Stimulated activated memory B cell treated with anti-CD40 and anti-IgM and Interleukin-4, amounts not matched to agents 10 μg/mL and 1 μg/mL and 100 μg/mL, for 72 hours (primary cell): ENCODE measurements around the gene RBM44.
A peak's percentile ranks its signal among the peaks of the same experiment; 100 is the strongest.
"Not testable (repeated sequence)": the region's sequence is repeated elsewhere in the genome, so short reads cannot be mapped to it uniquely, and the experiment has no call there.

ENCODE experiments used
- ATAC-seq: fragments of 150-1000 bp; cut with Tn5 transposase; 2 replicates; pipeline ENCODE4 v1.10.0; 2021
- H3K27ac Mint-ChIP-seq: one replicate; pipeline ENCODE4 v1.8.0; 2022; ENCODE audit warnings: mild to moderate bottlenecking, mixed read lengths
- H3K27me3 Mint-ChIP-seq: one replicate; pipeline ENCODE4 v1.8.0; 2022; ENCODE audit warnings: mixed read lengths
- H3K36me3 Mint-ChIP-seq: one replicate; pipeline ENCODE4 v1.8.0; 2022; ENCODE audit warnings: mixed read lengths
- H3K4me1 Mint-ChIP-seq: one replicate; pipeline ENCODE4 v1.8.0; 2022; ENCODE audit warnings: mixed read lengths
- H3K4me3 Mint-ChIP-seq: one replicate; pipeline ENCODE4 v1.8.0; 2022; ENCODE audit warnings: mild to moderate bottlenecking, moderate library complexity, mixed read lengths
- H3K9me3 Mint-ChIP-seq: one replicate; pipeline ENCODE4 v1.8.0; 2022; ENCODE audit warnings: mixed read lengths

The RBM44 gene

DNA sequence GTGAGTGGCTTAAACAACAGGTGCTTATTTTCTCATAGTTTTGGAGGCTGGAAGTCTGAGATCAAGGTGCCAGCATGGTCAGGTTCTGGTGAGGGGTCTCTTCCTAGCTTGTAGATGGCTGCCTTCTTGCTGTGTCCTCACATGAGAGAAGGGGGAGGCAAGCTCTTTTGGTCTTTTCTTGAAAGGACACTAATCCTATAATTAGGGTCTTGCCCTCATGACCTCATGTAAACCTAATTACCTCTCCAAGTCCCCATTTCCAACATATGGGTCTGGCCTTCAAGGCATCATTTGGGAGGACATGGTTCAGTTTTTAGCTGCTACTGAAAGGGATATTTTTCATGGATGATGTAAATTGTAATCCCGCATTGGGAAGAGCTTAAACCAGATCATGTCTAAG, 18.0 kb downstream of the RBM44 start:
- no peaks in the 10 kb centered on the region for H3K9me3 Mint-ChIP-seq
- H3K4me1 Mint-ChIP-seq, result peaks cover 5% of the 10 kb centered on the region
- no peaks in the 10 kb centered on the region for H3K27me3 Mint-ChIP-seq
- no peak for ATAC-seq
- no peaks in the 10 kb centered on the region for H3K36me3 Mint-ChIP-seq
- no peak overlapping the region for H3K4me3 Mint-ChIP-seq
- no peak overlapping the region for H3K27ac Mint-ChIP-seq

DNA sequence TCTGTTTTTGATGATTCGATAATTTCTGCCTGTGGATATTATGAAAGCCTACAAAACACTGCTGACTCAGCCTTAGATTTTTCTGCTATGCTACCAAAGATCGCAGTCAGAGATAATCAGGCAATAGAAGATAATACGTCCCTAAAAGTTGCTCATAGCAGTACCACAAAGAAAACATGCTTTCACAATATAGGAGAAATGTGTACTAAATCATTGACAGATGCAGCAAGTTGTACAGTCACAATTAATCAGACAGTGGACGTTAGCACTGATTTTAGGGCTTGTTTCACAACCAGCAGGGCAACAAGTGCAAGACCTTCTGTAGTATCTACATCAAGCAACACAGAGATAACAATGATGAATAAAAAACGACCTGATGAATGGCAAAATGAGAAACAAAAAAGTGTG, 19.5 kb downstream of the RBM44 start:
- Mint-ChIP-seq H3K27ac (no peak overlapping the region), H3K4me3 (no peak overlapping the region), H3K27me3 (no peaks in the 10 kb centered on the region), H3K4me1 (peaks cover 5% of the 10 kb centered on the region), H3K36me3 (no peaks in the 10 kb centered on the region), H3K9me3 (no peaks in the 10 kb centered on the region)
- ATAC-seq, result no peak

DNA sequence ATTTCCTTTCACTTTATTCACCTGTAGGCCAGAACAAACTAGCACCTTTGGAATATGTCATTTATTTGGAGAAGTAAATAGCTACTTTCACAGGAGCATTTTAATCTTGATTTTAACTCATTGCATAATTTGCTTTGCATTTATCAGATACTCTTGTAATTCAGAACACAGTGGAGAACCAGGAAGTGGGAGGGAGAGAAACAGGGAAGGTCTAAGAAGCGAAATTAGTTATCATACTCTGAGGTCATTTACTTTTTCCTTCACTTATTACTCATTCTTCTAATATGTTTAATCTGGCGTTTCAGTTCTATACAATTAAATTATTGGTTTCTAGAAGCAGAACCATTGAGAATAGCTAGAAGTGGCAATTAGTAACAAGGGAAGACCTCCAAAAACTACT, 20.7 kb downstream of the RBM44 start:
- no peak for ATAC-seq
- H3K27me3 Mint-ChIP-seq, result no peaks in the 10 kb centered on the region
- no peak overlapping the region for H3K4me3 Mint-ChIP-seq
- no peaks in the 10 kb centered on the region for H3K36me3 Mint-ChIP-seq
- H3K4me1 Mint-ChIP-seq, result peaks cover 5% of the 10 kb centered on the region
- H3K27ac Mint-ChIP-seq, result no peak overlapping the region
- no peaks in the 10 kb centered on the region for H3K9me3 Mint-ChIP-seq

DNA sequence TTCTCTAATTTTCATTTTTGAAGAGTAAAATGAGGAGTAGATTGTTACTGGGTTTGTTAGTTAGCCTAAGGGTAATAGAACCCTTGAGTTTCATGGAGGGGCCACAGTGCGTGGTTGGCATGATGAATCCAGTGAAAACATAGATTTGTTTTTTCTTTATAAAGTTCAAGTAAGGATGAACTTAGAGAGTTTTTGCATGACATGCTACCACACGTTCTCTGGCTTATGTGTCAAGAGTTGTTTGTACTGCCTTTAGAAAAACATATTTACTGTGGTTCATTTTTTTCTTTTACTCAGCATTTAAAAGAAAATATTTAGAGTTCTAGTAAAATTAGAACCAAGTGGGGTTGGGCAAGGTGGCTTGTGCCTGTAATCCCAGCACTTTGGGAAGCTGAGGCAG, 21.8 kb downstream of the RBM44 start:
- no peak overlapping the region for H3K4me3 Mint-ChIP-seq

DNA sequence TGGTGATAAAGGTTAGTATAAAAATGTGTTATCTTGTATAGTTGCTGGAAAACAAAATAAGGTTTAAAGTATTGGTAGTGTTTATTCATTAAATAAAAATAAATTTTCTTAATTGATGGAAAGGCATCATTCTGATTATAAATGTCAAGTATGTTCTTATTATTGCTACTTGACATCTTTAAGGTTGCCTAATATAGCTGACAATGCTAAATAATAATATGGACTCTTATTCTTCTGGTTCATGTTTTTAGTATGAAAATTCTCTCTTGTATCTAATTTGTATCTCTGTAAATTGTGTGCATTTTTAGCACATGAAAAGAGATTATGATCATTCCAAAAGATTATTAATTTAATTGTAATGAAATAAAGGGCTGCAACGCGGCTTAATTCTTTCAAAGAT, 25.0 kb downstream of the RBM44 start:
- Mint-ChIP-seq H3K9me3 (no peaks in the 10 kb centered on the region), H3K36me3 (no peaks in the 10 kb centered on the region), H3K4me3 (no peak overlapping the region), H3K27ac (no peak overlapping the region), H3K4me1 (no peaks in the 10 kb centered on the region), H3K27me3 (no peaks in the 10 kb centered on the region)
- ATAC-seq, result no peak

More for the DNA sequence above, 21.8 kb downstream of the RBM44 start:
- H3K9me3 Mint-ChIP-seq, result no peaks in the 10 kb centered on the region
- no peaks in the 10 kb centered on the region for H3K36me3 Mint-ChIP-seq
- H3K4me1 Mint-ChIP-seq, result peaks cover 5% of the 10 kb centered on the region
- H3K27ac Mint-ChIP-seq, result no peak overlapping the region
- H3K27me3 Mint-ChIP-seq, result no peaks in the 10 kb centered on the region
- no peak for ATAC-seq

DNA sequence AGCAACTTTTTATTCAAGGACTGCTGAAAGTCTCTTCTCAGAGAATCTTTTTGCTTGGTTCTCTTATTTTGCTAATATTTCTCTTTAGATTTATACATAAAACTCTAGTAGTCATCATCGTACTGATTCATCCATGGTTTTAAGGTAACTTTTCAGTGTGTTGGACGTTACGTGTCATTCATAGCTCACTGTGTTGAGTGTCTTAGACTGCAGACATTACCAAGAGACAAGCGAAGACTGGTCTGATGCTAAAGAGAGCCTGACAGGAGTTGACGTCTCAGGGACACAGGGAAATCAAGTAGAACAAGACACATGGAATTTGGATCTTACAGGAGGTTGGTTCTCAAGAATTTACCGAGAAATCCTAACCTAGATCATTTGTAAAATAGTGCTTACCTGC, 25.5 kb downstream of the RBM44 start:
- Mint-ChIP-seq H3K36me3 (no peaks in the 10 kb centered on the region), H3K27ac (no peak overlapping the region), H3K4me1 (no peaks in the 10 kb centered on the region), H3K9me3 (no peaks in the 10 kb centered on the region), H3K27me3 (no peaks in the 10 kb centered on the region), H3K4me3 (no peak overlapping the region)
- ATAC-seq, result no peak

DNA sequence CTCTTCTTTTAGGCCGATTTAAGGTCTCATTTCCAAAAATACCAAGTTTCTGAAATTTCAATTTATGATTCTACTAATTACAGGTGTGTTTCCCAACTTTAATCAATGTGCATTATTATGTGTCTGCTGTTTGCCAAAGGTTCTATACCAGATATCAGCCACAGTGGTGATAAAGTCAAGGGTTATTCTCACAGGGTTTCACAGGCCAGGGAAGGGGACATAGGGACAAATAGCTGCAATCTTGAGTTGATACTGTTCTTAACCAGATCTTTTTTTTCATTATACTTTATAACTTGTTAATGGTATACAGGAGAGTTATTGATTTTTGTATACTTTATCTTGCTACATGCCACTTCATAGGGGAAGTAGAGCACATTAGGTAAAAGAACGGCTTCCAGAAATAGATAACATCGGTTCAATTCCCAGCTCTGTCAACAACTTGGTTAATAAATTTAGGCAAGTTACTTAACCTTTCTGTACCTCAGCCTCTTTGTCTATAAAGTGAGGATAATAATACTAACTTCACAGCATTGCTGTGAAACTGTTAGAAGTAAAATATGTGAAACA, 28.9 kb downstream of the RBM44 start:
- no peaks in the 10 kb centered on the region for H3K9me3 Mint-ChIP-seq
- H3K4me3 Mint-ChIP-seq, result no peak overlapping the region
- H3K27me3 Mint-ChIP-seq, result no peaks in the 10 kb centered on the region
- H3K4me1 Mint-ChIP-seq, result no peaks in the 10 kb centered on the region
- no peak overlapping the region for H3K27ac Mint-ChIP-seq
- no peak for ATAC-seq
- no peaks in the 10 kb centered on the region for H3K36me3 Mint-ChIP-seq

DNA sequence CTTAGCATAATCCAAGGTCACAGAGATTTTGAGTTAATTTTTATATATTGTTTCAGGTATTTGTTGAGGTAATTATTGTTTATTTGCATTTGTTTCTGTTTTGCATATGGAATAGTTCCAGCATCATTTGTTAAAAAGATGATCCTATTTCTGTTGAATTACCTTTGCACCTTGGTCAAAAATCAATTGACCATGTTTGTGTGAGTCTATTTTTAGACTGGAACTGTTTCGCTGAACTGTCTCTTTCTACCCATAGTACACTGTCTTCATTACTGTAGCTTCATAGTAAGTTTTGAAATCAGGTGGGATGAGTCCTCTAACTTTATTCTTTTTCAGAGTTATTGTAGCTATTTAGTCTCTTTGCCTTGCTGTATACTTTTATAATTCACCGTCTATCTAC, 31.9 kb downstream of the RBM44 start:
- Mint-ChIP-seq H3K27ac (no peak overlapping the region), H3K9me3 (no peaks in the 10 kb centered on the region), H3K36me3 (no peaks in the 10 kb centered on the region), H3K27me3 (no peaks in the 10 kb centered on the region), H3K4me1 (no peaks in the 10 kb centered on the region), H3K4me3 (no peak overlapping the region)
- no peak for ATAC-seq

DNA sequence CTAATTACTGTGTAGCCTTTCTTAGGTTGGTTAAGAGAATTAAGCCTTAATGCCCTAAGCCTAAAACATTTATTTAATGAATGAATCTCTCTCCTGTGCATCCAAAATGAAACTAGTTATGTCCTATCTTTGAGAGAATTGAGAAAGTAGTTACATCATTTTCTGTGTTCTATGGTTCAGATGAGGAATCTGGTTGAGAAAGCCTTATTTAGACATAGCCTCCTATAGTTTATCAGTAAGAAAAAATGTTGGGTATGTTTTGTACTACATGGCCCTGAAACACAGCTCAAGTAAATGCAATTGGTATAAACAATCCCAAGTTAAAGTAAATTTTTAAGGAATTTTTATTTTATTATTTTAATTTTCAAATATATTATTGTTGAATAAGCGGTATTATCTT, 35.0 kb downstream of the RBM44 start:
- no peak for ATAC-seq
- no peak overlapping the region for H3K4me3 Mint-ChIP-seq
- no peaks in the 10 kb centered on the region for H3K27me3 Mint-ChIP-seq
- H3K27ac Mint-ChIP-seq, result no peak overlapping the region
- H3K36me3 Mint-ChIP-seq, result no peaks in the 10 kb centered on the region
- no peaks in the 10 kb centered on the region for H3K4me1 Mint-ChIP-seq
- no peaks in the 10 kb centered on the region for H3K9me3 Mint-ChIP-seq

DNA sequence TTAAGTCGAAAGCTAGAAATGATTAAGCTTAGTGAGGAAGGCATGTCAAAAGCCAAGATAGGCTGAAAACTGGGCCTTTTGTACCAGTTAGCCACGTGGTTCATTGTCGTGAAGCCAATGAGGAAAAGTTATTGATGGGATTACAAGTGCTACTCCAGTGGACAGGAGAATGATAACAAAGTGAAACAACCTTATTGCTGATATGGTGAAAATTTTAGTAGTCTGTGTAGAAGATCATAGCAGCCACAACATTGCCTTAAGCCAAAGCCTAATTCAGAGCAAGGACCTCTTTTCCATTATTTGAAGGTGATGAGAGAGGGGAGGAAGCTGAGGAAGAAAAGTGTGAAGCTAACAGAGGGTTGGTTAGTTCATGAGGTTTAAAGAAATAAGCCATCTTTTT, 36.8 kb downstream of the RBM44 start:
- no peaks in the 10 kb centered on the region for H3K4me1 Mint-ChIP-seq
- H3K27me3 Mint-ChIP-seq, result no peaks in the 10 kb centered on the region
- no peak overlapping the region for H3K4me3 Mint-ChIP-seq
- H3K9me3 Mint-ChIP-seq, result no peaks in the 10 kb centered on the region
- no peak for ATAC-seq
- H3K36me3 Mint-ChIP-seq, result no peaks in the 10 kb centered on the region
- H3K27ac Mint-ChIP-seq, result no peak overlapping the region

DNA sequence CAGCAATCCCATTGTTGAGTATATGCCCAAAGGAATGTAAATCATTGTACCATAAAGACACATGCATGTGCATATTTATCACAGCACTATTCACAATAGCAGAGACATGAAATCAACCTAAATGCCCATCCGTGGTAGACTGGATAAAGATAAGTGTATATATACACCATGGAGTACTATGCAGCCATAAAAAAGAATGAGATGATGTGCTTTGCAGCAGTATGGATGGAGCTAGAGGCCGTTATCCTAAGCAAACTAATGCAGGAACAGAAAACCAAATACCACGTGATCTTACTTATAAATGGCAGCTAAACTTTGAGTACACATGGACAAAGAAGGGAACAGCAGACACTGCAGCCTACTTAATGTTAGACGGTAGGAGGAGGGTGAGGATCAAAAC, 42.5 kb downstream of the RBM44 start:
- no peaks in the 10 kb centered on the region for H3K36me3 Mint-ChIP-seq
- no peak overlapping the region for H3K27ac Mint-ChIP-seq
- H3K4me1 Mint-ChIP-seq, result no peaks in the 10 kb centered on the region
- H3K4me3 Mint-ChIP-seq, result no peak overlapping the region
- H3K27me3 Mint-ChIP-seq, result no peaks in the 10 kb centered on the region
- H3K9me3 Mint-ChIP-seq, result peaks cover 4% of the 10 kb centered on the region
- no peak for ATAC-seq

DNA sequence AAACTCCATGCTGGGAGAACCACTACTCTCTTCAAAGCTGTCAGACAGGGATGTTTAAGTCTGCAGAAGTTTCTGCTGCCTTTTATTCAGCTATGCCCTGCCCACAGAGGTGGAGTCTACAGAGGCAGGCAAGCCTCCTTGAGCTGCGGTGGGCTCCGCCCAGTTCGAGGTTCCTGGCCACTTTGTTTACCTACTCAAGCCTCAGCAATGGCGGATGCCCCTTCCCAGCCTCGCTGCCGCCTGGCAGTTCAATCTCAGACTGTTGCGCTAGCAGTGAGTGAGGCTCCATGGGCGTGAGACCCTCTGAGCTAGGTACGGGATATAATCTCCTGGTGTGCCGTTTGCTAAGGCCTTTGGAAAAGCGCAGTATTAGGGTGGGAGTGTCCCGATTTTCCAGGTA, 50.4 kb downstream of the RBM44 start:
- not testable (repeated sequence) for H3K4me1 Mint-ChIP-seq, H3K36me3 Mint-ChIP-seq

DNA sequence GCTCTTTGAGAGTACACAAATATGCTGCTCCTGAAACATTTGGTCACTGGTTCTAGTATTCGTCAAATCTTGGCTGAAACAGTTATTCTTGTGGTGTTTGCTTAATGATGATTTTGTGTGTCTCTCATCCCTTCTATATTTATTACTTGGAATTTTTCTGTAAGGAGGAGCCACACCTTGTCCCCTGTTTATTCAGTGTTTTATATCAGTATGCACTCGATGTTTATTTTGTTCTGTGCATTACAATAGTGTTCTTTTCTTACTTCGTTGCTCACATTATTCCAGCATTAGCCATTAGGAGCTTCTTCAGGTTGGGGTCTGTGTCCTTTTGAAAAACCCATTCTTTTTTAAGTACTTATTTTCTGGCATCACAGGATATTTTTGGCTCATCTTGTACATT, 55.7 kb downstream of the RBM44 start:
- Mint-ChIP-seq H3K36me3 (no peaks in the 10 kb centered on the region), H3K4me1 (peaks cover 8% of the 10 kb centered on the region), H3K27ac (no peak overlapping the region), H3K4me3 (no peak overlapping the region), H3K9me3 (no peaks in the 10 kb centered on the region), H3K27me3 (peaks cover 18% of the 10 kb centered on the region)
- ATAC-seq, result no peak

More for the DNA sequence above, 50.4 kb downstream of the RBM44 start:
- not testable (repeated sequence) for H3K4me3 Mint-ChIP-seq, H3K27ac Mint-ChIP-seq, ATAC-seq, H3K27me3 Mint-ChIP-seq, H3K9me3 Mint-ChIP-seq

DNA sequence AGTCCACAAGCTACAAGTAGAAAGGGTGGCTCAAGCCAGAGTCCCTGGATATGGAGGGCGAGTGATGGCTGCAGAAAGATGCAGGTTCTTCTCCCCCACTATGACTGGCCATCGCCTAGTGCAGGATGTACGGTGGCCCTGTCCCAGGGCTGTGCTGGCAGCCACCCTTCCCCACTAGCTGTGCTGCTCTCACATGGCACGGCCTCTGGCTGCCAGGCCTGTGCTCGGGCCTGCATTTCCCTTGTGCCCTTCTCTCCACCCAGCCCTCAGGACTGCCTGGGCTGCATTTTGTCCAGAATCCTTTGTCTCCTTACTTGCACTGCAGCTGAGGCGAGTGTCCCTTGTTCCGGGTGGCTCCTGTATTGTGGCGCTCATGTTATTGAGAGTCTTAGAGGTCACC, 59.2 kb downstream of the RBM44 start:
- H3K4me3 Mint-ChIP-seq, result no peak overlapping the region
- H3K27ac Mint-ChIP-seq, result no peak overlapping the region
- H3K27me3 Mint-ChIP-seq, result peaks cover 37% of the 10 kb centered on the region
- H3K36me3 Mint-ChIP-seq, result no peaks in the 10 kb centered on the region
- ATAC-seq, result no peak
- peaks cover 8% of the 10 kb centered on the region for H3K4me1 Mint-ChIP-seq
- no peaks in the 10 kb centered on the region for H3K9me3 Mint-ChIP-seq

DNA sequence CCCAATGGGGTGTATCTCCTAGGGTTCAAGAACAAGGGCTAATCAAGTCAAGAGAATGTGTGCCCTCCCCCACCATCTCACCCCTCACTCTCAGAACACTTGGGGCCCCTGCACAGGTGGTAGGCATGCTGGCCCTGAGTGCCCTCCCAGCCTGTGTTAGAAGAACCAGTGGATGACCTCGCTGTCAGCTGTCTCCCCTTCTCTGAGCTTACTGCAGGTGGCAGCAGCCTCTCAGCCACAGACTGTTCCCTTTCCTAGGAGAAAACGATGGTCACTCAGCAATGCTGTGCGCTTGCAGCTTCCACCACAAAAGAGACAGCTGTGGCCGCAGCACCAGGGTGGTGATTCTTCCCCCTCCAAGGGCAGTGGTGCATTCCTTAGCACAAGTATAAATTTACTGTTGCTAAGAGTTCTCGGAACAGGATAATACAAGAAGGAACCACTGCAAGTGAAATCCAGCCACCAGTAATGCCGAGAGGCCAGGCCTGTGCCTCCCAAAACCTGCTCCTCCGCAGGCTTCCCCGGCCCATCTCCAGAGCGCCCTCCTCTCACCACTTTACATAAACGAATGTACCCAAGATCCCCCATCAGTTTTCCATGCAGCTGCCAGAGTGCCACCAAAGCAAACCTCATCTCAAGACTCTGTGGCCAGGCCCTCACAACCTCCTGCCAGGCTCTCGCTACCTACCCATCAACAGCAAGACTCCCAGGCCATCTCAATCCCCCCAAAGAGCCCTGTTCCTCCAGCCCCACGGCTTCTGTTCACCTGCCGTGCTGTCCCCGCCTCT, 59.9 kb downstream of the RBM44 start:
- Mint-ChIP-seq H3K27me3 (peaks cover 44% of the 10 kb centered on the region), H3K36me3 (no peaks in the 10 kb centered on the region), H3K9me3 (no peaks in the 10 kb centered on the region), H3K27ac (peak overlapping the region; percentile 61), H3K4me3 (peak overlapping the region; percentile 63), H3K4me1 (peaks cover 8% of the 10 kb centered on the region)
- ATAC-seq, result peak; percentile 78

DNA sequence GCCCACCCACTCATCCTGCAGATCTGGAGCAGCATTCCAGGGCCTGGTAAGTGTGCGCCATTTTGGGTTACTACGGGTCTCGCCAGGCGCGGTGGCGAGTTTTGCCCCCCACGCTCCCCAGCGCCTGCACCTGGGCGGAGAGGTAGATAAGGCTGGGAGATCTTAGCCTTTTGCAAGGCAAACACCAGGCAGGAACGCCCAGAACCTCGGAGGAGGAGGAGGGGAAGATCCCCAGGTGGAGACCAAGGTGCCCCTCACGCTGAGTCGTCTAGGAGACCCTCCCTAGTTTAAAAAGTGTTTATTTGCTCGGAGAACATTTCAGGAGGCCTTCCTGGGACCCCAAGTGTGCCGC, 60.5 kb downstream of the RBM44 start:
- H3K9me3 Mint-ChIP-seq, result no peaks in the 10 kb centered on the region
- ATAC-seq, result no peak
- peaks cover 49% of the 10 kb centered on the region for H3K27me3 Mint-ChIP-seq
- peak overlapping the region; percentile 61 for H3K27ac Mint-ChIP-seq
- H3K36me3 Mint-ChIP-seq, result no peaks in the 10 kb centered on the region
- peaks cover 8% of the 10 kb centered on the region for H3K4me1 Mint-ChIP-seq
- H3K4me3 Mint-ChIP-seq, result no peak overlapping the region
